HG03378 (cell line): Measurements from ENCODE around the gene RTP1.
A peak's percentile ranks its signal among the peaks of the same experiment; 100 is the strongest.
"Not testable (repeated sequence)": the region's sequence is repeated elsewhere in the genome, so short reads cannot be mapped to it uniquely, and the experiment has no call there.

ENCODE experiments used
- ATAC-seq: cut with Tn5 transposase; IDR thresholded peaks from one replicate; pipeline ENCODE4 v1.9.1; 2021; ENCODE audit warnings: mild to moderate bottlenecking, moderate library complexity; ENCODE audit not compliant: unreplicated experiment

The RTP1 gene

GRCh38 chr3:187196573-187197334 lies 532 bp upstream of the RTP1 start:
- ATAC-seq: no peak

GRCh38 chr3:187198490-187198889 lies 1.2 kb downstream of the RTP1 start:
- no peak for ATAC-seq

DNA sequence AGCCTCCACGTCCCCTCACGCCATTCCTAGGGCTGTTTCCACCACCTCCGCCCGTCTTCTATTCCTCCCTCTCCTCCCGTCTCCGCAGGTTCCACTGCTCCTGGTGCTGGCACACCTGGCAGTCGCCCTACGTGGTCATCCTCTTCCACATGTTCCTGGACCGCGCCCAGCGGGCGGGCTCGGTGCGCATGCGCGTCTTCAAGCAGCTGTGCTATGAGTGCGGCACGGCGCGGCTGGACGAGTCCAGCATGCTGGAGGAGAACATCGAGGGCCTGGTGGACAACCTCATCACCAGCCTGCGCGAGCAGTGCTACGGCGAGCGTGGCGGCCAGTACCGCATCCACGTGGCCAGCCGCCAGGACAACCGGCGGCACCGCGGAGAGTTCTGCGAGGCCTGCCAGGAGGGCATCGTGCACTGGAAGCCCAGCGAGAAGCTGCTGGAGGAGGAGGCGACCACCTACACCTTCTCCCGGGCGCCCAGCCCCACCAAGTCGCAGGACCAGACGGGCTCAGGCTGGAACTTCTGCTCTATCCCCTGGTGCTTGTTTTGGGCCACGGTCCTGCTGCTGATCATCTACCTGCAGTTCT lies 2.3 kb downstream of the RTP1 start:
- not testable (repeated sequence) for ATAC-seq

DNA sequence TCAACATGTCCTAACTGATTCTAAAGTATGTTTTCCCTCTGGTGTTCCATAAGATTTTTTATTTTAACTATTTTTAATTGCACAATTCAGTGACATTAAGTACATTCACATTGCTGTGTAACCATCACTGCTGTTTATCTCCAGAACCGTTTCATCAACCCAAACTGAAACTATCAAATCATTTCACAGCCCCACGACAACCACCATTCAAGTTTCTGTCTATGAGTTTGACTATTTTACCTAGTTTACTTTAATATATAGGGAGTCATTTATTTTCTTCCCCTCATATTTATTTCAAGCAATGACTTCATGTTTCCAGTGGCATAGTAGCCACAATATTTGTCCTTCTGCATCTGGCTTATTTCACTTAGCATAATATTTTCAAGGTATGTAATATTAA lies 8.4 kb downstream of the RTP1 start:
- no peak for ATAC-seq

DNA sequence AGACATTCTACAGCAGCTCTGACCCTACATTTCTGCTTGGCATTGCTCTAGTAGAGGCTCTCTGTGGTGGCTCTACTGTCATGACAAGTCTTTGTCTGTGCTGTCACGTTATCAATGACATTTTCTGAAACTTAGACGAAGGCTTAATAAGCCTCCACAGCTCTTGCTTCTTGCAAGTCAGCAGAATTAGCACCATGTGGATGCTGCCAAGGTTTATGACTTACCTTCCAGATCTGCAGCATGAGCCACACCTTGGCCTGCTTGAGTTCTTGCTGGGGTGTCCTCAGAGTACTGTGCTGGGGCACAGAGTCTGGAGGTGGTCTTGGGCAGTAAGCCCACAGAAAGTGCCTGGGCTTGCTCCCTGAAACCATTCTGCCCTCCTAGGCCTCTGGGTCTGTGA lies 9.8 kb downstream of the RTP1 start:
- ATAC-seq: no peak

GRCh38 chr3:187207624-187208023 lies 10.3 kb downstream of the RTP1 start:
- no peak for ATAC-seq

- ATAC-seq: no peak
Measured at GRCh38 chr3:187208159-187208558, 10.9 kb downstream of the RTP1 start.

DNA sequence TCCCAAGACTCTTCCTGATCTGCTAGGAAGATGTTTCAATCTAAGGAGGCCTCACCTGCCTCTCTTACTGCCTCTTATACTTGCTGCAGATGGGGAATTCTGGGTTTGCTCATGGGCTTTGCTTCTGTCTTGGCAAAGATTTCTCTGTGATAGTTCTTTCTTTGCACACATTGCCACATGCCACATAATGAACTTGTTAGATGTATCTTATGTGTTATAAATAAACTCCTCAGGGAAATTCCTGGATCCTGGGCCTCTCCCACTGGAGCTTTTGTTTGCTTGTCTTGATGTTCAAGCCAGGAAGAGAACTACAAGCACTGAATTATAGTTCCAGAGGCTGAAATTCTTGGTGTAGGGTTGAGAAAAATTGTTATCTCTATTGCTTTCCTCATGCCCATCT lies 12.2 kb downstream of the RTP1 start:
- no peak for ATAC-seq

- ATAC-seq: no peak
Measured at GRCh38 chr3:187210091-187210490, 12.8 kb downstream of the RTP1 start.

GRCh38 chr3:187210545-187211327 lies 13.4 kb downstream of the RTP1 start:
- ATAC-seq: peak; percentile 83

DNA sequence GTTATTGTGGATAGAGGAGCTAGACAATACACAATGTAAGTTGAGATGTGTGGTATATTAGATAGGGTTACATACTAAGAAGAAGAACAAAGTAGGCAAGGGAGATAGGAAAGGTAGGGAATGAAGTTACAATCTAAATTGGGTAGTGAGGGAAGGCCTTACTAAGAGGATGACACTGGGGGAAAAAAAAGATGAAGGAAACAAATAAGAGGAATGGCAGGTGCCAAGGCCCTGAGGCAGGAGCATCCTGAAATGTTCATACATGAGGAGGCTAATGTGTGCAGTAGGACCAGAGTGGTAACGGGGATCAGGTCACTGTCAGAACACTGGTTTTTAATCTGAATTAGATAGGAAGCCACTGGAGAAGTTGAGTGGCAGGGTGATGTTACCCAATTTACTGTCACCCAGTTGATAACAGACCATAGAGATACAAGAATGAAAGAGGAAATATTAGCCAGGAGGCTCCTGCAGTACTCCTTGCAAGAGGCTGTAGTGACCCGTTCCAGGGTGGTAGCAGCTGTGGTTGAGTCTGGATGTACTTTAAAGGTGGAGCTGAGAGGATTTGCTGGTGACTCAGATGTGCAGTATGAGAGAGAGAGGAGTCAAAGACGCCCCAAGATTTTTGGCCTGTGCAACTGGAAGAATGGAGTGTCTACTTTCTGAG lies 14.4 kb downstream of the RTP1 start:
- ATAC-seq: no peak

DNA sequence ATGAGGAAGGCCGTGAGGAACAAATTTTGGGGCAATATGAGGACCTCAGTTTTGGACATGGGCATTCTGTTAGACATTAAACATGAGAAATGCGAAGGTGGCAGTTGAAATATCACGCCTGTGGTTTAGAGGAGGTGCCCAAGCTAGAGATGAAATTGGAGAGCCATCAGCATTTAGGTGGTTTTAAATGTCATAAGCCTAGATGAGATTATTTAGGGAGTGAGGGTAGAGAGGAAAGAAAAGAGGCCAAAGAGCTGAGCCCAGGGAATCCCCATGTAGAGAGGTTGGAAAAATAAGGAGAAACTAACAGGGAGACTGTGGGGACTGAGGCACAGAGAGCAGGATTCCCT lies 14.9 kb downstream of the RTP1 start:
- ATAC-seq: no peak

DNA sequence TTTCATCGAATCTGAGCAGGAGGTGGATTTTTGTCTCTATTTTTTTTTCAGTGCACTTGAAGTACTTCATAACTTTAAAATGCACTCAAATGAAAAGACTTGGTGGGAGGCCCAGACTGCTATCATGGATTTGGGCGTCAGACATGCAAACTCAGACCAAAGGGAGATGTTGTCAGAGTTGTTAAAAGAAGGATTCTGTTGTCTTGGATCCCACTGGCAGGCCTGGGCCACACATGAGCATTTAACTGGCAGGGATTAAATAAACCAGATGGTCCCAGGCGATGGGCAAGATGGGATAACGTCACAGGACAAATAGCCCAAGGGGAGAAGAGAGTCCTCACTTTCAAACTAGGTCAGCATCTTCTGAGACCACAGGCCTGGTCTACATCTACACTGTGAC lies 15.4 kb downstream of the RTP1 start:
- ATAC-seq: no peak

- no peak for ATAC-seq
Measured at GRCh38 chr3:187213616-187214015, 16.3 kb downstream of the RTP1 start.

DNA sequence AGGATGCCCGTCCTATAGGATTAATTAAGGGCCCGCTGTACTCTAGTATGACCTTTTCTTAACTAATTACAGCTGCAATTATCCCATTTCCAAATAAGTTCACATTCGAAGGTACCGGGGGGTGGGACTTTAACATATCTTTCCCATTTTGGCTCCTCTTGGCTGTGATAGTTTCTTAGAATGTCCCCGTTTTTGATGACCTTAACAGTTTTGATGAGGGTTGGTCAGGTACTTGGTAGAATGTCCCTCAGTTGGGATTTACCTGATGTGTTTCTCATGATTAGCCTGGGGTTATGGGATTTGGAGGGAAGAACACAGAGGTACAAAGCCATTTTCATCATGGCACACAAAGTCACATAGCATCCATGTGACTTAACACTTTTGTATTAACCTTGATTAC lies 18.2 kb downstream of the RTP1 start:
- no peak for ATAC-seq

DNA sequence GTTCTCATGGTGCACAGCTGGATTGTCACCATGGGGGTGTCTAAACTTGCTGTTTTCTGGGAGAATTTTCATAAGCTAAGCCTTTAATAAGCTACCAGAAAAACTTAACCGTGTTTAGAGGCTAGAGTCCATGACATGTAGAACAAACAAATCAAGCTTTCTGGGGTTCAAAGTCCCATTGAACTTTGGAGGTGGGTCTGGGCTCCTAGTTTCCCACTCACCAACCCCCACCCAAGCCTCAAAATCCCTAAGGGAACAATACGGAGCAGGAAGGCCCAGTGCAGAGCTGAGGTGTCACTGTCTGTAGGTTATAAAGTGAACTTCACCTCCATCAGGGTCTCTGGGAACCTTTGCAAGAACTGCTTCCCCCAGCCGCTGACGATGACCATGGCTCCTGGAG lies 25.5 kb downstream of the RTP1 start:
- ATAC-seq: no peak

DNA sequence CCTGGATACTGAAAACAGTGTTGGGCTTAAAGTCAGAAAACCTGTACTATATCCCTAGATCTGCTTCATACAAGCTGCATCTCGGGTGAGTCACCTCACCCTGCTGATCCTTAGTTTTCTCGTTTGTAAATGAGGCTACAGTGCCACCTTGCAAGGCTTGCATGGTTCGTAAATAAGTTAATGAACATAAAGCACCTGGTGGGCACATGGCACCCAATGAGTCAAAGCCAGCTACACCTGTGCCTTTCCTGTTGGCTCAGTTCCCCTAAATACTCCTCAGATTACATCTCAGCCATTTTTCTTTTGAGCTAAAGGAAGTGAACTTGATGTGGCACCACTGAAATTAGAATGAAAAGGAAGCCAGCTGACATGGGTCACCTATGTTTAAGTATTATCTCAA lies 26.5 kb downstream of the RTP1 start:
- ATAC-seq: no peak

DNA sequence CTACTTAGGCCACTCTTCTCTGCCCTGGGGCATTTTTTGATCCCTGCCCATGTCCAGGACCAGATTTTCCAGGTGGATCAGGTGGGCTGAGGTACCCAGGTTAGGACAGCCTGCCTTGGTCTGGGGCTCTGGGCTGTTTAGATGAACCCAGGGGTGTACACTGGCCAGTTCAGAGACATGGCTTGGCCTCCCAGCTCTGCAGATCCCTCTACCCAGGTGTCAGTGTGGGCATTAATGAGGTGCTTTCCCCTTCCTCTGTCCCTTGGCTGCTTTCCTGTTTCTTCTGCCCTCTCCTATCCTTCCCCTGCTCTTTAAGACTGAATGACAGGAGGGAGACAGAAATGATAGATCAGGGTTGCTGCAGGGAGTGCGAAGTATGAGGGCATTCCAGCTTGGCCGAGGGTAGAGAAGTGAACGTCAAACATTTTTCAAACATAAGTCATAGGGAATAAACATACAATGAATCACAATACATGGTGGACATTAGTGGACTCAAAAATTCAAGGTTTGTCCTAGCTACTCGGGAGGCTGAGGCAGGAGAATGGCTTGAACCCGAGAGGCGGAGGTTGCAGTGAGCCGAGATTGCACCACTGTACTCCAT lies 30.5 kb downstream of the RTP1 start:
- no peak for ATAC-seq

DNA sequence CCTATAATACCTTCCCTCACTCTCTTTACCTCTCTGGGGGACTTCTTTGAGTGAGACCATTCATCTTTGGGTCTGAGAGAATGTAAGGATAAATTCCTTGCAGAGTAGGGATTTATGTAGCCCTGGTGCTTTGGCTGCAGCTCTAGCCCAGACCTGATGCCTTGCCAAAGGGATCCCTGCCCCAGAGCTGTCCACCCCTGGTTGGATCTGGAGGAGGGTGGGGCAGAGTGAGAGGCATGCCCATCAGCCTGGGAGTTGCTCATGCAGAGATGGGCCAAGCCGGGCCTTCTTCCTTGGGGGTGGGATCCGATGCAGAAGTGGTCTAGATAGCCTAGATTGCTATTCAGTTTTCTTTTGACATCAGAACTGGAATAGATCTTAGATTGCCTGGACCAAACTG lies 31.5 kb downstream of the RTP1 start:
- ATAC-seq: no peak

GRCh38 chr3:187230011-187230410 lies 32.7 kb downstream of the RTP1 start:
- ATAC-seq: no peak

GRCh38 chr3:187236962-187237361 lies 39.7 kb downstream of the RTP1 start:
- ATAC-seq: no peak
